GM20431 (cell line): Measurements from ENCODE around the gene FBXW9.
"Not testable (repeated sequence)": the region's sequence is repeated elsewhere in the genome, so short reads cannot be mapped to it uniquely, and the experiment has no call there.

Experiments
- in situ Hi-C: fragments of 300-500 bp; cut with MseI, MboI; formaldehyde crosslinking; loops from one replicate; pipeline ENCODE4 v1.15.0; 2020; ENCODE audit warnings: low sequenced_read_pairs; ENCODE audit not compliant: unreplicated experiment

FBXW9 gene

DNA sequence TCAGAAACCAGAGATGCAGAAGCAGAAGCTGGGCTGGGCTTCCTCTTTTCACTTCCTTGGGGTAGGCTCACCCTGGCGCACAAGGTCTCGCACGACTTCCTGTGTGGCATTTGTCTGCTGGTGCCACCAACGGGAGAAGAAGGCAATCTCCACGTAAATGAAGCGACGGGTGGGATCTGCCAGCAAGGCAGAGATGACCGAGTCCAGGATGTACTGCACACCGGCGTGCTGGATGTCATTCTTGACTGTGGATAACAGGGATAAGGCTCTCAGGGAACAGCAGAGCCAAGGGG is 31.2 kb downstream of the FBXW9 start:
- in situ Hi-C loops, result no loop called here

GRCh38 chr19:12664406-12665280 is 31.8 kb downstream of the FBXW9 start:
- in situ Hi-C loops, result no loop called here

GRCh38 chr19:12660980-12661379 is 35.5 kb downstream of the FBXW9 start:
- in situ Hi-C loops, result no loop called here

- in situ Hi-C loops, result no loop called here
Measured at GRCh38 chr19:12657966-12658365, 38.5 kb downstream of the FBXW9 start.

DNA sequence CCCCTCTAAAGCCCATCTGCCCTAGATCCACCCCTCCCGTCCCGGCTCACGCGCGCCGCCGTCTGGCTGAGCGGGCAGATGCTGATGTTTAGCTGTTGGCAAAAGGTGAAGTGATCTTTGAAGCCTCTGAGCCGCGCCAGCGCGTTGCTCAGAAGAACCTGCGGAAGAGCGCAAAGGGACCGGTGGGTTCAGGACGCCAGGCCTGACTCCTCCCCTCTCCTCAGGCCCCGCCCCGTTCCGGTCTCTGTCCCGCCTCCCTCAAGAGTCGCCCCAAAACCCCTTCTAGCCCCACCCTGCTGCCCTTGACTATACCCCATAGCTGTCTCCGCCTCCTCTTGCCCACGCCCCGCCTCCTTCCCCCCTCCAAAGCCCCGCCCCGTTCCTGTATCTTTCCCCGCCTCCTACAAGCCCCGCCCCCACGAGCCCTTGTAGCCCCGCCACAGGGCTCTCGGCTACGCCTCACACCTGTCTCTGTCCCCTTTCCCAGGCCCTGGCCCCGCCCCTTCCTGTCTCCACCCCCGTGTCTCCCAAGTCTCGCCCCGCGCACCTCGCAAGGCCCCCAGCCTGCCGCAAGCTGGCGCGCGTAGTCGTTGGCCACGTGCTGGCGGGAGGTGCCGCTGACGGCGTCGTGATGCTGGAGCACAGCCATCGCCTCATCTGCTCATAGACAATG is 39.4 kb downstream of the FBXW9 start:
- in situ Hi-C loops, result no loop called here

- in situ Hi-C loops, result no loop called here
Measured at GRCh38 chr19:12655546-12655945, 40.9 kb downstream of the FBXW9 start.

DNA sequence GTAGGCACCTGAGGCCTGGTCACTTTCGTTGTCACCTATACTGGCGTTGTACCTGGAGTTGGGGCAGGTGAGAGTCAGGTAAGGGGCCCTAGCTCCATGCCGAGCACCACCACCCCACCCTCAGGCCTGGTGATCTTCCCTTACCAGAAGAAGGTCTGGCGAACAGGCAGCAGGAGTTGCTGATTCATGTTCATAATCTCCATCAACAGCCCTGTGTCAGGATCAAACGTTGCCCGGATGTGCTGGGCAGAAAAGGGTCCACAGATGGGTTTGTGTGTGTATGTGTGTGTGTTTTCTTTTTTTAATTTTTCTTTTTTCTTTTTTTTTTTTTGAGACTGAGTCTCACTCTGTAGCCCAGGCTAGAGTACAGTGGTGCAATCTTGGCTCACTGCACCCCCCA is 44.2 kb downstream of the FBXW9 start:
- in situ Hi-C loops, result no loop called here

GRCh38 chr19:12649941-12650340 is 46.5 kb downstream of the FBXW9 start:
- in situ Hi-C loops, result no loop called here

DNA sequence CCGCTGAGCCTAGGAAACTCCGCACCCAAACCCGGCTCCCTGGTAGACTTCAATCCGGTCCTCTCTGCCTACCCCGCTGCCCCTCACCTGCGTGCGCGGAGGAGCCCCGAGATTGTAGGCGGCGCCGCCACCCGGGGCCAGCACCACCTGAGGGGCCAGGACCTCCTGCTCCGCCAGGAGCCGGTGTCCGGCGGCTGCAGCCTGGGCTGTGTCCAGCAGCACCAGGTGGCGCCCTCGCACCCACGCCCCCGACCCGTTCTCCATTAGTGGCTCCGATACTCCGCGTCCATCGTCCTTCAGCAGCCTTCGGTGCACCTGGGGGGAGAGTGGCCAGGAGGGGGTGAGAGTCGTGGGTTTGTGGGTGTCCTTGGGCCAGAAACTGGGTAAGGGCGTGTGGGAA is 48.3 kb downstream of the FBXW9 start:
- in situ Hi-C loops, result no loop called here

- in situ Hi-C loops, result no loop called here
Measured at GRCh38 chr19:12647490-12648071, 48.9 kb downstream of the FBXW9 start.

DNA sequence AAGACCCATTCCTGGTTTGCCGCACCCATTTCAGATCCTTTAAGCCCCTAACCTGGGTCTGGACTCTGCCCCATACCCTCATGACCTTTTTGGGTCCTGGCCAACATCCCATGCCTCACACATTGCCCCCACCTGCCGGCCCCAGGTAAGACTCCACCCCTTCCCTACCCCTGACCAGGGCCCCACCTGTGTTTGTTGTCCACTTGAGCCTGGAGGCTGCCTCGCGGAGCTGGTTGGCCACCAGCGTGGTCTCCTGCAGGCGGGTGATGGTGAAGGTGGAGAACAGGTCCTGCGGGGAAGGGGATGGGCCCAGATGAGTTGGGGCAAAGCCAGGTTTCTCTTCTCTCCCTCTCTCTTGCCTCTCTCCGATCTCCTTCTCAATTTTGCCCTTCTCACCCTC is 49.4 kb downstream of the FBXW9 start:
- in situ Hi-C loops, result no loop called here

GRCh38 chr19:12646551-12646950 is 49.9 kb downstream of the FBXW9 start:
- in situ Hi-C loops, result no loop called here

GRCh38 chr19:12643716-12644115 is 52.7 kb downstream of the FBXW9 start:
- in situ Hi-C loops, result not testable (repeated sequence)

DNA sequence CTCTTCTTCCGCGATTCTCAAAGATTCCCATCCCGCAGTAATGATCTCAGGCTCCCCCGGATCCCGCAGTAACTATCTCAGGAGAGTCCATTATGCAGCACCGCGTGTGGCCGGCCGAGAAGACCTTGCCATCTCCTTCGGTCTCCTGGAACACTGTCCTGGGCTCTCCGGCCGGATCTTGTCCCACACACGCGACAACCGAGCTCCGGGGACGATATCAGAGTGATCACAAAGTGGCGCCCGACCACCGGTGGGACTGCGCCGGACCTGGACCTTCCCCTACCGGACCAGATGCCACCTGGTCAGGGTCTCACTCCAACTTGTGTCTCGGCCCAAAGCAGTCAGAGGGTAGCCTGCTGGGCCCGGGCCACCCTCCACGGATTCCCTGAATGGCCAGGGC is 53.9 kb downstream of the FBXW9 start:
- in situ Hi-C loops, result no loop called here

DNA sequence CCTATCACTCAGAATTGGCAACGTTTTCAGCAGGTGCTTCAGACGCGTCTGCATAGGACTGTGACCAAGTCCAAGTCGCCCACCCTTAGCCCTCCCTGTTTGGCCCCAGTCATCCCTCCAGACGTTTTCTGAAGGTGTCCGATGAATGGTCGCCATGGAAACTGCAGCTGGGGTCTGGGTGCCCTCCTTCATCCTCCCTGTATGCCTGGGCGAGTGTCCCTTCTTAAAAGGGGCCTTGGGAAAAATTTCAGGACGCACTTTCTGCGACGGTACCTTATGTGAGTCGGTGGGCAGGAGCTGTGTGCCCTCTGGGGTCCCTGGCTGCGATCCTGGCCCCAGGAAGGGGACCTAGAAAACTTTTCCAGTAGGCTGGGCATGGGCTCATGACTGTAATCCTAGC is 55.0 kb downstream of the FBXW9 start:
- in situ Hi-C loops, result no loop called here

DNA sequence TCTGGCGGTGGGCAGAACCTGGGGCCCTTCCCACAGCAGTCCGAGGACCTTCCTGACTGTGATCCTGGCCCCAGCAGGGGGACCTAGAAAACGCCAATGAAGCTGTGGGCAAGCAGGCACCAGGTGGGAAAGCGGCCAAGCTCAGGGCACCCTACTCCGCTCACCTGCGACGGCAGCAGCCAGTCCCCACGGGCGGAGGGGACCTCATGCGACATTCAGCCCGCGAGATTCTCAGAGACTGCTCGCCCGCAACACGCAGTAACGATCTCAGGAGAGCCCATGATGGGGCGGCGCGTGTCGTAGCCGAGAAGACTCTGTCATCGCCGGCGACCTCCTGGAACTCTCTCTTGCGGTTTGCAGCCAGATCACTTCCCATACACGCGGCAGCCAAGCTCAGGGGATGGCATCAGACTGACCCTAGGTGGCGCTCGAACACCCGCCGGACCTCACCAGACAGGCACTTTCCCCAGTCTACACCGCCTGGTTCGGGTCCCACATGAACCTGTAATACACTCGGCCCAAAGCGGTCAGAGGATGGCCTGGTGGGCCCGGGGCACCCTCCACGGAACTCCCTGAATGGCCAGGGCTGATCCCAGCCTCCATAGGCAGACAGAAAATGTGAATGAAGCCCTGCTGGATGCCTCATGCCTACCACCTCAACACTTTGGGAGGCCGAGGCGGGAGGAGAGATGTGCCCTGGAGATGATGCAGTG is 56.4 kb downstream of the FBXW9 start:
- in situ Hi-C loops, result no loop called here
